ENCODE data around the gene SPDYE16.
"Not testable (repeated sequence)": the region's sequence is repeated elsewhere in the genome, so short reads cannot be mapped to it uniquely, and the experiment has no call there.

DNA sequence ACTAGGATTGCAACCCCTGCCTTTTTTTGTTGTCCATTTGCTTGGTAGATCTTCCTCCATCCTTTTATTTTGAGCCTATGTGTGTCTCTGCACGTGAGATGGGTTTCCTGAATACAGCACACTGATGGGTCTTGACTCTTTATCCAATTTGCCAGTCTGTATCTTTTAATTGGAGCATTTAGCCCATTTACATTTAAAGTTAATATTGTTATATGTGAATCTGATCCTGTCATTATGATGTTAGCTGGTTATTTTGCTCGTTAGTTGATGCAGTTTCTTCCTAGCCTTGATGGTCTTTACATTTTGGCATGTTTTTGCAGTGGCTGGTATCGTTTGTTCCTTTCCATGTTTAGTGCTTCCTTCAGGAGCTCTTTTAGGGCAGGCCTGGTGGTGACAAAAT is 21.9 kb upstream of the SPDYE16 start:
- not testable (repeated sequence) for TF ChIP-seq CTCF (IDR thresholded peaks at IDR 0.05; ENCODE audit: borderline replicate concordance, extremely low read depth, low read length, poor library complexity, severe bottlenecking); EZH2 (IDR thresholded peaks at IDR 0.05; ENCODE audit: borderline replicate concordance, low read depth, low read length, severe bottlenecking)

Data from DND-41 (cell line).